HepG2 (cell line): Measurements from ENCODE around the gene IL6ST.

Source experiments
- EP300 ChIP-seq, 3 experiments: sonication (generic) in 1 of 3; formaldehyde crosslinking in 1 of 3; IDR thresholded peaks; 2 replicates each; pipeline versions ENCODE4 v1.5.1 to v1.6.1; 2011 to 2020; ENCODE audit warnings: low read depth in 2 of 3, low read length in 2 of 3, borderline replicate concordance in 1 of 3, improper control_type of control experiment in 1 of 3, mild to moderate bottlenecking in 1 of 3, missing genetic modification reagents in 1 of 3, moderate library complexity in 1 of 3
- ZBTB7A ChIP-seq: sonication (generic); formaldehyde crosslinking; IDR thresholded peaks from 2 replicates; pipeline ENCODE4 v1.8.0; 2022; ENCODE audit warnings: mild to moderate bottlenecking, missing genetic modification reagents
- ZNF546 ChIP-seq: sonication (generic); formaldehyde crosslinking; conservative IDR thresholded peaks from 2 replicates; pipeline ENCODE4 v1.8.1; 2023; ENCODE audit warnings: mild to moderate bottlenecking, missing genetic modification reagents

- TF ChIP-seq EP300 (IDR thresholded peaks at IDR 0.05; ENCODE audit: low read depth in 2 of 2, low read length in 2 of 2) = no peak
- TF ChIP-seq EP300 (CRISPR knock-in tag; IDR thresholded peaks at IDR 0.05; ENCODE audit: borderline replicate concordance) = no peak
- no peak for TF ChIP-seq ZBTB7A (CRISPR knock-in tag)
- no peak for TF ChIP-seq ZNF546
These were observed 45.2 kb upstream of the IL6ST start for GRCh38 chr5:56039985-56040384.
